ENCODE results near the gene TNIK.

DNA sequence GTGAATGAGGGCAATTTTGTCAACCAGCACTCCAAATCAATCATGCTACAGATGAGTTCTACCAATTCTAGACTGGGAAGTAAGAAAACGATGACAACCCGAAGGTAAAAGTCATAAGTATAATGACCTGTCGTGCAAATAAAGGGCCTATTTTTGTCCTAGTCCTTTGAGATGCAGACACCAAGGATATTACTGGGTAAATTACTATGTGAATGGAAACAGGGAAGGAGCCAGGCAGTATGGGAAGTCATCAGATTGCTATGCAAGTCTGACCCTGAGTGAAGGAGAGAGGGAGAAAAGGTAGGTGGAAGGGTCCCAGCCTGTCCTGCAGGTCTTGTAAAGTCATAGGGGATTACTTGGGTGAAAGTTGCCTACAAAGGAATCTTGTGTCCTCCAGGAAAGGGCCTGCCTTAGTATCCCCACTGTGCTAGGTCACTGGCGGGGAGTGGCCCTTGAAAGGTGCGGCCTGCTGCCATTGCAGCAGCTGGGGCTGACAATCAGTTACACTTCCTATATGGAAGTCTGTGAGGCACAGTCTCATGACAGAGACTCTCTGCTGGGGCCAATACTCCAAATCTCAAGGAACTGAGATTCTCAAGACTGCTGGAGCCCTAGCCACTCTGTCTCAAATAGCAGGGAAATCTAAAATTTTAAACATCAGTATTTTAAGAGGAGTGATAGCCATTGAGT, 283.8 kb downstream of the TNIK start:
- TF ChIP-seq, protein P1, sequence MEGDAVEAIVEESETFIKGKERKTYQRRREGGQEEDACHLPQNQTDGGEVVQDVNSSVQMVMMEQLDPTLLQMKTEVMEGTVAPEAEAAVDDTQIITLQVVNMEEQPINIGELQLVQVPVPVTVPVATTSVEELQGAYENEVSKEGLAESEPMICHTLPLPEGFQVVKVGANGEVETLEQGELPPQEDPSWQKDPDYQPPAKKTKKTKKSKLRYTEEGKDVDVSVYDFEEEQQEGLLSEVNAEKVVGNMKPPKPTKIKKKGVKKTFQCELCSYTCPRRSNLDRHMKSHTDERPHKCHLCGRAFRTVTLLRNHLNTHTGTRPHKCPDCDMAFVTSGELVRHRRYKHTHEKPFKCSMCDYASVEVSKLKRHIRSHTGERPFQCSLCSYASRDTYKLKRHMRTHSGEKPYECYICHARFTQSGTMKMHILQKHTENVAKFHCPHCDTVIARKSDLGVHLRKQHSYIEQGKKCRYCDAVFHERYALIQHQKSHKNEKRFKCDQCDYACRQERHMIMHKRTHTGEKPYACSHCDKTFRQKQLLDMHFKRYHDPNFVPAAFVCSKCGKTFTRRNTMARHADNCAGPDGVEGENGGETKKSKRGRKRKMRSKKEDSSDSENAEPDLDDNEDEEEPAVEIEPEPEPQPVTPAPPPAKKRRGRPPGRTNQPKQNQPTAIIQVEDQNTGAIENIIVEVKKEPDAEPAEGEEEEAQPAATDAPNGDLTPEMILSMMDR (IDR thresholded peaks at IDR 0.05), result no peak
- no peak for TF ChIP-seq POLR2A (IDR thresholded peaks at IDR 0.05)
- TF ChIP-seq POLR2AphosphoS5 (IDR thresholded peaks at IDR 0.05), result no peak
